ENCODE data around the gene HIBCH.
A peak's percentile ranks its signal among the peaks of the same experiment; 100 is the strongest.

- TF ChIP-seq CTCF (conservative IDR thresholded peaks at IDR 0.05) = peak; percentile 91
- TF ChIP-seq ZFX (IDR thresholded peaks at IDR 0.05) = no peak
Observed at GRCh38 chr2:190319555-190320498, at the start of gene HIBCH.
